Measurements from ENCODE around the gene GMDS.

The GMDS gene

GRCh38 chr6:2029130-2029794, 216.1 kb downstream of the GMDS start:
- H3K9me3 ChIP-seq, result no peaks in the 10 kb centered on the region
- no peaks in the 10 kb centered on the region for H3K27me3 ChIP-seq (ENCODE audit: low read depth)
- no peak for DNase-seq (ENCODE audit: low spot score in 2 of 2)
- peaks cover 11% of the 10 kb centered on the region for H3K4me1 ChIP-seq
- no peaks in the 10 kb centered on the region for H3K36me3 ChIP-seq (replicated peaks)
- H3K4me3 ChIP-seq, result no peak overlapping the region
- in situ Hi-C loops (cut with MboI; ENCODE audit: low sequenced_read_pairs), result no loop called here

- H3K4me3 ChIP-seq, result no peak overlapping the region
- H3K4me1 ChIP-seq, result peaks cover 11% of the 10 kb centered on the region
- no peaks in the 10 kb centered on the region for H3K36me3 ChIP-seq (replicated peaks)
- H3K27me3 ChIP-seq (ENCODE audit: low read depth), result no peaks in the 10 kb centered on the region
- in situ Hi-C loops (cut with MboI; ENCODE audit: low sequenced_read_pairs), result no loop called here
- DNase-seq (ENCODE audit: low spot score in 2 of 2), result no peak
- no peaks in the 10 kb centered on the region for H3K9me3 ChIP-seq
Observed at GRCh38 chr6:2028457-2029038, 216.9 kb downstream of the GMDS start.

GRCh38 chr6:2026133-2026532, 219.3 kb downstream of the GMDS start:
- Histone ChIP-seq H3K4me1 (peaks cover 11% of the 10 kb centered on the region), H3K9me3 (no peaks in the 10 kb centered on the region), H3K27me3 (ENCODE audit: low read depth) (no peaks in the 10 kb centered on the region), H3K4me3 (no peak overlapping the region), H3K36me3 (replicated peaks) (no peaks in the 10 kb centered on the region)
- DNase-seq (ENCODE audit: low spot score in 2 of 2), result no peak
- in situ Hi-C loops (cut with MboI; ENCODE audit: low sequenced_read_pairs), result no loop called here

GRCh38 chr6:2021713-2022125, 223.7 kb downstream of the GMDS start:
- DNase-seq (ENCODE audit: low spot score in 2 of 2), result peak in 1 of 2 experiments; percentile 13
- no peaks in the 10 kb centered on the region for H3K9me3 ChIP-seq
- in situ Hi-C loops (cut with MboI; ENCODE audit: low sequenced_read_pairs), result no loop called here

GRCh38 chr6:2020909-2021308, 224.5 kb downstream of the GMDS start:
- H3K4me3 ChIP-seq, result no peak overlapping the region
- no peaks in the 10 kb centered on the region for H3K9me3 ChIP-seq
- H3K27me3 ChIP-seq (ENCODE audit: low read depth), result no peaks in the 10 kb centered on the region
- DNase-seq (ENCODE audit: low spot score in 2 of 2), result no peak
- no peaks in the 10 kb centered on the region for H3K36me3 ChIP-seq (replicated peaks)
- H3K4me1 ChIP-seq, result no peaks in the 10 kb centered on the region
- in situ Hi-C loops (cut with MboI; ENCODE audit: low sequenced_read_pairs), result no loop called here

More at GRCh38 chr6:2021713-2022125, 223.7 kb downstream of the GMDS start:
- H3K4me1 ChIP-seq, result no peaks in the 10 kb centered on the region
- H3K4me3 ChIP-seq, result no peak overlapping the region
- no peaks in the 10 kb centered on the region for H3K36me3 ChIP-seq (replicated peaks)
- no peaks in the 10 kb centered on the region for H3K27me3 ChIP-seq (ENCODE audit: low read depth)

- Histone ChIP-seq H3K27me3 (ENCODE audit: low read depth) (no peaks in the 10 kb centered on the region), H3K4me3 (no peak overlapping the region), H3K36me3 (replicated peaks) (no peaks in the 10 kb centered on the region), H3K9me3 (no peaks in the 10 kb centered on the region), H3K4me1 (no peaks in the 10 kb centered on the region)
- DNase-seq (ENCODE audit: low spot score in 2 of 2), result no peak
- in situ Hi-C loops (cut with MboI; ENCODE audit: low sequenced_read_pairs), result no loop called here
Observed at GRCh38 chr6:2019051-2019450, 226.4 kb downstream of the GMDS start.

- Histone ChIP-seq H3K4me3 (no peak overlapping the region), H3K9me3 (no peaks in the 10 kb centered on the region), H3K36me3 (replicated peaks) (no peaks in the 10 kb centered on the region), H3K4me1 (no peaks in the 10 kb centered on the region), H3K27me3 (ENCODE audit: low read depth) (no peaks in the 10 kb centered on the region)
- in situ Hi-C loops (cut with MboI; ENCODE audit: low sequenced_read_pairs), result no loop called here
- DNase-seq (ENCODE audit: low spot score in 2 of 2), result no peak
Observed at GRCh38 chr6:2016040-2016439, 229.4 kb downstream of the GMDS start.

GRCh38 chr6:2008383-2008976, 236.9 kb downstream of the GMDS start:
- Histone ChIP-seq H3K4me3 (no peak overlapping the region), H3K9me3 (no peaks in the 10 kb centered on the region), H3K36me3 (replicated peaks) (no peaks in the 10 kb centered on the region), H3K27me3 (ENCODE audit: low read depth) (no peaks in the 10 kb centered on the region), H3K4me1 (no peaks in the 10 kb centered on the region)
- in situ Hi-C loops (cut with MboI; ENCODE audit: low sequenced_read_pairs), result no loop called here
- DNase-seq (ENCODE audit: low spot score in 2 of 2), result no peak

GRCh38 chr6:2007165-2007564, 238.2 kb downstream of the GMDS start:
- in situ Hi-C loops (cut with MboI; ENCODE audit: low sequenced_read_pairs), result no loop called here
- no peaks in the 10 kb centered on the region for H3K4me1 ChIP-seq
- no peaks in the 10 kb centered on the region for H3K36me3 ChIP-seq (replicated peaks)
- no peak overlapping the region for H3K4me3 ChIP-seq
- H3K27me3 ChIP-seq (ENCODE audit: low read depth), result no peaks in the 10 kb centered on the region
- DNase-seq (ENCODE audit: low spot score in 2 of 2), result no peak
- H3K9me3 ChIP-seq, result no peaks in the 10 kb centered on the region

- Histone ChIP-seq H3K36me3 (replicated peaks) (no peaks in the 10 kb centered on the region), H3K27me3 (ENCODE audit: low read depth) (no peaks in the 10 kb centered on the region), H3K4me1 (no peaks in the 10 kb centered on the region), H3K9me3 (no peaks in the 10 kb centered on the region), H3K4me3 (no peak overlapping the region)
- no peak for DNase-seq (ENCODE audit: low spot score in 2 of 2)
- in situ Hi-C loops (cut with MboI; ENCODE audit: low sequenced_read_pairs), result no loop called here
Observed at GRCh38 chr6:2004888-2005287, 240.5 kb downstream of the GMDS start.

GRCh38 chr6:2000962-2001361, 244.4 kb downstream of the GMDS start:
- Histone ChIP-seq H3K36me3 (replicated peaks) (no peaks in the 10 kb centered on the region), H3K4me3 (no peak overlapping the region), H3K9me3 (no peaks in the 10 kb centered on the region), H3K27me3 (ENCODE audit: low read depth) (no peaks in the 10 kb centered on the region), H3K4me1 (no peaks in the 10 kb centered on the region)
- DNase-seq (ENCODE audit: low spot score in 2 of 2), result no peak
- in situ Hi-C loops (cut with MboI; ENCODE audit: low sequenced_read_pairs), result no loop called here

- no peak overlapping the region for H3K4me3 ChIP-seq
- no peaks in the 10 kb centered on the region for H3K36me3 ChIP-seq (replicated peaks)
- H3K27me3 ChIP-seq (ENCODE audit: low read depth), result no peaks in the 10 kb centered on the region
- H3K4me1 ChIP-seq, result no peaks in the 10 kb centered on the region
- H3K9me3 ChIP-seq, result no peaks in the 10 kb centered on the region
- in situ Hi-C loops (cut with MboI; ENCODE audit: low sequenced_read_pairs), result no loop called here
- no peak for DNase-seq (ENCODE audit: low spot score in 2 of 2)
Observed at GRCh38 chr6:1997702-1998101, 247.7 kb downstream of the GMDS start.

- in situ Hi-C loops (cut with MboI; ENCODE audit: low sequenced_read_pairs), result no loop called here
- Histone ChIP-seq H3K9me3 (no peaks in the 10 kb centered on the region), H3K27me3 (ENCODE audit: low read depth) (no peaks in the 10 kb centered on the region), H3K4me3 (no peak overlapping the region), H3K4me1 (no peaks in the 10 kb centered on the region), H3K36me3 (replicated peaks) (no peaks in the 10 kb centered on the region)
- no peak for DNase-seq (ENCODE audit: low spot score in 2 of 2)
Observed at GRCh38 chr6:1995636-1996035, 249.8 kb downstream of the GMDS start.

GRCh38 chr6:1993042-1993441, 252.4 kb downstream of the GMDS start:
- in situ Hi-C loops (cut with MboI; ENCODE audit: low sequenced_read_pairs), result no loop called here
- DNase-seq (ENCODE audit: low spot score in 2 of 2), result no peak
- no peaks in the 10 kb centered on the region for H3K9me3 ChIP-seq

More at GRCh38 chr6:1993042-1993441, 252.4 kb downstream of the GMDS start:
- Histone ChIP-seq H3K4me3 (no peak overlapping the region), H3K4me1 (no peaks in the 10 kb centered on the region), H3K36me3 (replicated peaks) (no peaks in the 10 kb centered on the region), H3K27me3 (ENCODE audit: low read depth) (no peaks in the 10 kb centered on the region)
